ENCODE results near the gene ATP2C2. TPM values are rescaled to one million over a fixed set of nuclear protein-coding genes. Genes with fewer than 3 reads are reported as not detected.

Gene ATP2C2
- total RNA-seq, 1 experiment from 2014 or later: 26.0 TPM

GRCh38 chr16:84414789-84415326 is 46.5 kb downstream of the ATP2C2 start:
- Histone ChIP-seq H3K79me2 (ENCODE audit: low read length) (no peaks in the 10 kb centered on the region), H3K9me3 (ENCODE audit: low read length) (no peaks in the 10 kb centered on the region), H3K27me3 (ENCODE audit: low read length) (no peaks in the 10 kb centered on the region), H3K36me3 (ENCODE audit: low read depth, low read length) (no peaks in the 10 kb centered on the region), H3K4me2 (ENCODE audit: low read length) (no peak overlapping the region), H4K20me1 (ENCODE audit: low read length) (no peaks in the 10 kb centered on the region), H3K4me3 (ENCODE audit: low read length) (no peak overlapping the region), H3K27ac (ENCODE audit: low read length) (no peak overlapping the region), H3K9me2 (replicated peaks; ENCODE audit: low read length) (no peaks in the 10 kb centered on the region), H2AFZ (ENCODE audit: low read length) (no peak overlapping the region), H3K9ac (ENCODE audit: low read length) (no peak overlapping the region), H3F3A (ENCODE audit: low read length, unreplicated experiment) (no peaks in the 10 kb centered on the region), H3K4me1 (ENCODE audit: insufficient read depth, low read length) (no peaks in the 10 kb centered on the region)
- ChIA-PET POLR2A (ENCODE audit: unreplicated experiment) (no interaction called here), CTCF (no interaction called here)
- DNase-seq: no peak
- no TSS peak for BruUV-seq (replicated peaks)
- intact Hi-C loops (cut with micrococcal nuclease): no loop called here
- no peak for ATAC-seq
- no peak for TF ChIP-seq CTCF (conservative IDR thresholded peaks at IDR 0.05; ENCODE audit: low read depth, low read length)
- TF ChIP-seq EZH2phosphoT487 (IDR thresholded peaks at IDR 0.05; ENCODE audit: borderline replicate concordance, low read length): no peak
- TF ChIP-seq EZH2 (IDR thresholded peaks at IDR 0.05; ENCODE audit: low read length, unreplicated experiment): no peak

- intact Hi-C loops (cut with micrococcal nuclease): no loop called here
- Histone ChIP-seq H3K79me2 (ENCODE audit: low read length) (no peaks in the 10 kb centered on the region), H3F3A (ENCODE audit: low read length, unreplicated experiment) (no peaks in the 10 kb centered on the region), H3K4me1 (ENCODE audit: insufficient read depth, low read length) (no peaks in the 10 kb centered on the region), H3K4me3 (ENCODE audit: low read length) (no peak overlapping the region), H4K20me1 (ENCODE audit: low read length) (no peaks in the 10 kb centered on the region), H3K36me3 (ENCODE audit: low read depth, low read length) (no peaks in the 10 kb centered on the region), H3K9me2 (replicated peaks; ENCODE audit: low read length) (no peaks in the 10 kb centered on the region), H3K4me2 (ENCODE audit: low read length) (no peak overlapping the region), H3K9me3 (ENCODE audit: low read length) (no peaks in the 10 kb centered on the region), H2AFZ (ENCODE audit: low read length) (no peak overlapping the region), H3K27ac (ENCODE audit: low read length) (no peak overlapping the region), H3K27me3 (ENCODE audit: low read length) (no peaks in the 10 kb centered on the region), H3K9ac (ENCODE audit: low read length) (no peak overlapping the region)
- ChIA-PET POLR2A (ENCODE audit: unreplicated experiment) (no interaction called here), CTCF (no interaction called here)
- DNase-seq (no peak), ATAC-seq (no peak)
- TF ChIP-seq EZH2phosphoT487 (IDR thresholded peaks at IDR 0.05; ENCODE audit: borderline replicate concordance, low read length) (no peak), CTCF (conservative IDR thresholded peaks at IDR 0.05; ENCODE audit: low read depth, low read length) (no peak), EZH2 (IDR thresholded peaks at IDR 0.05; ENCODE audit: low read length, unreplicated experiment) (no peak)
- BruUV-seq (replicated peaks): no TSS peak
Observed at GRCh38 chr16:84416407-84417321, 48.3 kb downstream of the ATP2C2 start.
